ENCODE results near the gene SET. TPM values are rescaled to one million over a fixed set of nuclear protein-coding genes. Genes with fewer than 3 reads are reported as not detected.

The SET gene
- total RNA-seq, 1 experiment from 2014 or later, result 422 TPM

DNA sequence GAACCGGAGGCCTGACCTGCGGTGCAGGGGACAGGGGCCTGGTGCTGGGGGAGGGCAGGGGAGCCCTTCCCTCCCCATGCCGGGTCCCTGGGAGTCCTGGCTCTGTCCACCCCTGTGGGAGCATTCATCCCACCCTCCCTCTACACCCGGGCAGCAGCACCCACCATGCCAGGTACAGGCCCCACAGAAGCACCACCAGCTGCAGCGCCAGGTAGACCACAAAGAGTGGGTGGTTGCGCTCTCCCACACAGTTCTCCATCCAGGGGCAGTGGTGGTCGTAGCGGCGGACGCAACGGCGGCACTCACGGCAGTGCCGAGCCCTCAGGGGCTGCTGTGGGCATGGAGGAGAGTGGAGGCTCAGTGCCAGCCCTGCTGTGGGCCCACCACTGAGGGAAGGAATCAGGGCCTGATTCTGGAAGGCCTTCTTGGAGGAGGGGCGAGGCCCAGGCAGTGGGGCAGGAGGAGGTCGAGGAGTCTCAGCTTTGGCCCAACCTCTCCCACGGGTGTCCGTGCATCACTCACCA lies 32.5 kb downstream of the SET start:
- H3K4me1 ChIP-seq (ENCODE audit: control insufficient read depth, insufficient read depth, low read length), result peaks cover 6% of the 10 kb centered on the region
- H3K4me3 ChIP-seq (ENCODE audit: low read depth in 2 of 2, low read length in 2 of 2), result no peak overlapping the region
- no peaks in the 10 kb centered on the region for H3K27me3 ChIP-seq (ENCODE audit: control insufficient read depth, insufficient read depth, low read length)
- ATAC-seq (no peak), DNase-seq (ENCODE audit: low read depth, low spot score) (no peak)
- BruUV-seq (replicated peaks), result no TSS peak
- ChIA-PET CTCF (no interaction called here), POLR2A (no interaction called here)
- intact Hi-C loops (cut with micrococcal nuclease; ENCODE audit: unreplicated experiment), result no loop called here
- no peak for TF ChIP-seq TCF7L2 (IDR thresholded peaks at IDR 0.05; ENCODE audit: low read depth, low read length)
- no peak for TF ChIP-seq SIN3A (IDR thresholded peaks at IDR 0.05; ENCODE audit: borderline replicate concordance, insufficient read depth, low read depth, low read length)
- no peak for TF ChIP-seq POLR2AphosphoS5 (IDR thresholded peaks at IDR 0.05; ENCODE audit: low read depth, low read length)
- TF ChIP-seq, protein P1, sequence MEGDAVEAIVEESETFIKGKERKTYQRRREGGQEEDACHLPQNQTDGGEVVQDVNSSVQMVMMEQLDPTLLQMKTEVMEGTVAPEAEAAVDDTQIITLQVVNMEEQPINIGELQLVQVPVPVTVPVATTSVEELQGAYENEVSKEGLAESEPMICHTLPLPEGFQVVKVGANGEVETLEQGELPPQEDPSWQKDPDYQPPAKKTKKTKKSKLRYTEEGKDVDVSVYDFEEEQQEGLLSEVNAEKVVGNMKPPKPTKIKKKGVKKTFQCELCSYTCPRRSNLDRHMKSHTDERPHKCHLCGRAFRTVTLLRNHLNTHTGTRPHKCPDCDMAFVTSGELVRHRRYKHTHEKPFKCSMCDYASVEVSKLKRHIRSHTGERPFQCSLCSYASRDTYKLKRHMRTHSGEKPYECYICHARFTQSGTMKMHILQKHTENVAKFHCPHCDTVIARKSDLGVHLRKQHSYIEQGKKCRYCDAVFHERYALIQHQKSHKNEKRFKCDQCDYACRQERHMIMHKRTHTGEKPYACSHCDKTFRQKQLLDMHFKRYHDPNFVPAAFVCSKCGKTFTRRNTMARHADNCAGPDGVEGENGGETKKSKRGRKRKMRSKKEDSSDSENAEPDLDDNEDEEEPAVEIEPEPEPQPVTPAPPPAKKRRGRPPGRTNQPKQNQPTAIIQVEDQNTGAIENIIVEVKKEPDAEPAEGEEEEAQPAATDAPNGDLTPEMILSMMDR (IDR thresholded peaks at IDR 0.05), result no peak
- TF ChIP-seq, protein P2, sequence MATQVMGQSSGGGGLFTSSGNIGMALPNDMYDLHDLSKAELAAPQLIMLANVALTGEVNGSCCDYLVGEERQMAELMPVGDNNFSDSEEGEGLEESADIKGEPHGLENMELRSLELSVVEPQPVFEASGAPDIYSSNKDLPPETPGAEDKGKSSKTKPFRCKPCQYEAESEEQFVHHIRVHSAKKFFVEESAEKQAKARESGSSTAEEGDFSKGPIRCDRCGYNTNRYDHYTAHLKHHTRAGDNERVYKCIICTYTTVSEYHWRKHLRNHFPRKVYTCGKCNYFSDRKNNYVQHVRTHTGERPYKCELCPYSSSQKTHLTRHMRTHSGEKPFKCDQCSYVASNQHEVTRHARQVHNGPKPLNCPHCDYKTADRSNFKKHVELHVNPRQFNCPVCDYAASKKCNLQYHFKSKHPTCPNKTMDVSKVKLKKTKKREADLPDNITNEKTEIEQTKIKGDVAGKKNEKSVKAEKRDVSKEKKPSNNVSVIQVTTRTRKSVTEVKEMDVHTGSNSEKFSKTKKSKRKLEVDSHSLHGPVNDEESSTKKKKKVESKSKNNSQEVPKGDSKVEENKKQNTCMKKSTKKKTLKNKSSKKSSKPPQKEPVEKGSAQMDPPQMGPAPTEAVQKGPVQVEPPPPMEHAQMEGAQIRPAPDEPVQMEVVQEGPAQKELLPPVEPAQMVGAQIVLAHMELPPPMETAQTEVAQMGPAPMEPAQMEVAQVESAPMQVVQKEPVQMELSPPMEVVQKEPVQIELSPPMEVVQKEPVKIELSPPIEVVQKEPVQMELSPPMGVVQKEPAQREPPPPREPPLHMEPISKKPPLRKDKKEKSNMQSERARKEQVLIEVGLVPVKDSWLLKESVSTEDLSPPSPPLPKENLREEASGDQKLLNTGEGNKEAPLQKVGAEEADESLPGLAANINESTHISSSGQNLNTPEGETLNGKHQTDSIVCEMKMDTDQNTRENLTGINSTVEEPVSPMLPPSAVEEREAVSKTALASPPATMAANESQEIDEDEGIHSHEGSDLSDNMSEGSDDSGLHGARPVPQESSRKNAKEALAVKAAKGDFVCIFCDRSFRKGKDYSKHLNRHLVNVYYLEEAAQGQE (IDR thresholded peaks at IDR 0.05; ENCODE audit: insufficient read depth in 1 of 2, low read depth in 2 of 2, low read length in 1 of 2), result no peak
- H3K27ac ChIP-seq (ENCODE audit: low read length), result no peak overlapping the region
- no peaks in the 10 kb centered on the region for H3K9me3 ChIP-seq (ENCODE audit: control insufficient read depth, insufficient read depth, low read depth, low read length)
- in situ Hi-C loops (cut with HindIII; ENCODE audit: low pct_unique_long_range_greater_than_20kb, low sequenced_read_pairs), result no loop called here
- H3K36me3 ChIP-seq (ENCODE audit: control insufficient read depth, insufficient read depth, low read length), result peaks cover 3% of the 10 kb centered on the region; the same call in 1 of the 2 replicates

DNA sequence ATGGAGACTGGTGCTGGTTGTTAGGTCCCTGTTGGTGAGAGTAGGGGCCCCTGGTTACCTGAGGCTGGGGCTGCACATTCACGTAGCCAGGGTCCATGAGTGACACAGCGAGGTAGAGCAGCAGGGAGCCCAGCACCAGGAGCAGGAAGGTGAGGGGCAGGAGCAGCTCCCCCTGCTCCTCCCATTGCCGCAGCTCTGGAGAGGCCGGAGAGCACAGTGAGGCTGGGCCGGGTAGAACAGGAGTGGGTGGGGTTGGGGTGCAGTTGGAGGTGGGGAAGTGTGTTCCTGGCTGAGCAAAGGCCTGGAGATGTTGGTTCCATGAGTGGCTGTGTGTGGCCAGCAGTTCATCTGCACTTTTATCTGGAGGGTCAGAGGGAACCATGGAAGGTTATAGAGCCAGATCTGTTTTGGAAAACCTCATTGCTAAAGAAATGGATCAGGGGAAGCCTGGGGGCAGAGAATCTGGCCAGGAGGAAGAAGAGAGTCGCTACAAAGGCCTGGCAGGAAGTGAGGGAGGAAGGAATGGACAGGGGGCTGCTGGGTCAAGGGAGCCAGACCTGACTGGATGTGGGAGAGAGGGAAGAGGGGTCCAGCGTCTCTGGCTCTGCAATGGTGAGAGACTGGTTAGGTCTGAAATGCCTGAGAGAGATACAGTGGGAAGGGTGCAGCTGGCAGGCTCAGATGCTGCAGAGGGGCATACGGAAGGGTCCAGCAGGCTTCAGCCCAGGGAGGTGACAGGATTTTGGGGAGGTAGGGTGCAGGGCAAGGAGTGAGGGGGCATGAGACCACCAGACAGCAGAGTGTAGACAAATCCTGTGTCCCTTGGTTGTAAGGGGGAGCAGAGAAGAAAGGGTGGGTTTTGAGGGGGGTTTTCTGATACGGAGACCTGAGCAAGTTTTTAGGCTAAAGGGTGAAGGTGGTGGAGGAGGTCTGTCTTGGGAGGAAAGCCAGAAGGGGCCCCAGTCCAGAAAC lies 33.6 kb downstream of the SET start:
- ChIA-PET POLR2A (no interaction called here), CTCF (no interaction called here)
- Histone ChIP-seq H3K36me3 (ENCODE audit: control insufficient read depth, insufficient read depth, low read length) (peaks cover 3% of the 10 kb centered on the region; the same call in 1 of the 2 replicates), H3K9me3 (ENCODE audit: control insufficient read depth, insufficient read depth, low read depth, low read length) (no peaks in the 10 kb centered on the region), H3K4me3 (ENCODE audit: low read depth in 2 of 2, low read length in 2 of 2) (peak overlapping the region; percentile 79 to 82), H3K27me3 (ENCODE audit: control insufficient read depth, insufficient read depth, low read length) (no peaks in the 10 kb centered on the region), H3K27ac (ENCODE audit: low read length) (peak overlapping the region; percentile 88), H3K4me1 (ENCODE audit: control insufficient read depth, insufficient read depth, low read length) (peaks cover 6% of the 10 kb centered on the region)
- no TSS peak for BruUV-seq (replicated peaks)
- in situ Hi-C loops (cut with HindIII; ENCODE audit: low pct_unique_long_range_greater_than_20kb, low sequenced_read_pairs) (no loop called here), intact Hi-C loops (cut with micrococcal nuclease; ENCODE audit: unreplicated experiment) (no loop called here)
- ATAC-seq, result no peak
- TF ChIP-seq, protein P1 (IDR thresholded peaks at IDR 0.05), result no peak
- TF ChIP-seq TCF7L2 (IDR thresholded peaks at IDR 0.05; ENCODE audit: low read depth, low read length) (no peak), POLR2AphosphoS5 (IDR thresholded peaks at IDR 0.05; ENCODE audit: low read depth, low read length) (no peak)
- TF ChIP-seq, protein P2 (IDR thresholded peaks at IDR 0.05; ENCODE audit: insufficient read depth in 1 of 2, low read depth in 2 of 2, low read length in 1 of 2), result no peak
- no peak for DNase-seq (ENCODE audit: low read depth, low spot score)
